G401 (cell line): ENCODE data around the gene ANXA4. TPM values are rescaled to one million over a fixed set of nuclear protein-coding genes. Genes with fewer than 3 reads are reported as not detected.
"Not testable (repeated sequence)": the region's sequence is repeated elsewhere in the genome, so short reads cannot be mapped to it uniquely, and the experiment has no call there.

Source experiments
- DNase-seq: peaks from one replicate; pipeline ENCODE4 v3.0.0-alpha.2; 2015; ENCODE audit warnings: low spot score
- in situ Hi-C: cut with HindIII; loops from 2 replicates; pipeline ENCODE4 v1.10.0; 2016; ENCODE audit warnings: low sequenced_read_pairs, mixed read lengths
- total RNA-seq: library from RNA; depleted of rRNA; stranded (reverse); fragments of >200 nt; shearing (Covaris generic); gene quantifications from 2 replicates; pipeline ENCODE4 v1.2.3, GENCODE V29; 2014

ANXA4 gene
- total RNA-seq, 1 experiment from 2014 or later = 64.8 TPM

- no peak for DNase-seq
- in situ Hi-C loops = no loop called here
These were observed 24.1 kb upstream of the ANXA4 start for GRCh38 chr2:69717861-69718273.

GRCh38 chr2:69718338-69718965, 23.5 kb upstream of the ANXA4 start:
- no peak for DNase-seq
- in situ Hi-C loops = no loop called here

- no peak for DNase-seq
- in situ Hi-C loops = no loop called here
These were observed 21.5 kb upstream of the ANXA4 start for GRCh38 chr2:69720404-69720803.

- in situ Hi-C loops = no loop called here
- DNase-seq = no peak
These were observed 20.9 kb upstream of the ANXA4 start for GRCh38 chr2:69721022-69721421.

GRCh38 chr2:69723791-69724190, 18.1 kb upstream of the ANXA4 start:
- in situ Hi-C loops = no loop called here
- DNase-seq = no peak

GRCh38 chr2:69724540-69725159, 17.3 kb upstream of the ANXA4 start:
- in situ Hi-C loops = no loop called here

GRCh38 chr2:69725706-69726360, 16.1 kb upstream of the ANXA4 start:
- in situ Hi-C loops = no loop called here
- DNase-seq = no peak

More at GRCh38 chr2:69724540-69725159, 17.3 kb upstream of the ANXA4 start:
- peak; percentile 88 for DNase-seq

- in situ Hi-C loops = no loop called here
- DNase-seq = no peak
These were observed 12.7 kb upstream of the ANXA4 start for GRCh38 chr2:69729266-69729665.

GRCh38 chr2:69729781-69730180, 12.2 kb upstream of the ANXA4 start:
- DNase-seq = no peak
- in situ Hi-C loops = no loop called here

GRCh38 chr2:69731147-69731970, 10.6 kb upstream of the ANXA4 start:
- in situ Hi-C loops = no loop called here
- no peak for DNase-seq

GRCh38 chr2:69733342-69734034, 8.4 kb upstream of the ANXA4 start:
- DNase-seq = no peak
- in situ Hi-C loops = no loop called here

GRCh38 chr2:69734035-69734611, 7.8 kb upstream of the ANXA4 start:
- peak; percentile 30 for DNase-seq
- in situ Hi-C loops = no loop called here

GRCh38 chr2:69734854-69735544, 6.9 kb upstream of the ANXA4 start:
- no peak for DNase-seq
- in situ Hi-C loops = no loop called here

- no peak for DNase-seq
- in situ Hi-C loops = no loop called here
These were observed 6.2 kb upstream of the ANXA4 start for GRCh38 chr2:69735686-69736085.

- in situ Hi-C loops, DNase-seq: not testable (repeated sequence)
These were observed 3.8 kb upstream of the ANXA4 start for GRCh38 chr2:69738149-69738548.

GRCh38 chr2:69740502-69740951, 1.4 kb upstream of the ANXA4 start:
- no peak for DNase-seq
- in situ Hi-C loops = no loop called here

GRCh38 chr2:69741229-69741574, 732 bp upstream of the ANXA4 start:
- in situ Hi-C loops = no loop called here
- peak; percentile 12 for DNase-seq

- in situ Hi-C loops = no loop called here
- DNase-seq = no peak
These were observed 503 bp downstream of the ANXA4 start for GRCh38 chr2:69742322-69742952.
